ENCODE data around the gene AMT.
A peak's percentile ranks its signal among the peaks of the same experiment; 100 is the strongest.
"Not testable (repeated sequence)": the region's sequence is repeated elsewhere in the genome, so short reads cannot be mapped to it uniquely, and the experiment has no call there.

Gene AMT

GRCh38 chr3:49411535-49411967, 10.7 kb downstream of the AMT start:
- TF ChIP-seq MYC (IDR thresholded peaks at IDR 0.05; ENCODE audit: low read depth, low read length) (no peak), MAX (IDR thresholded peaks at IDR 0.05; ENCODE audit: low read depth, low read length) (no peak), CTCF (IDR thresholded peaks at IDR 0.05; ENCODE audit: low read depth, low read length) (no peak), POLR2A (IDR thresholded peaks at IDR 0.05; ENCODE audit: extremely low read depth, insufficient read length) (no peak)
- DNase-seq (ENCODE audit: low read depth) = peak; percentile 74
- peak overlapping the region; percentile 100 for H3K4me3 ChIP-seq (ENCODE audit: low read depth, low read length)

DNA sequence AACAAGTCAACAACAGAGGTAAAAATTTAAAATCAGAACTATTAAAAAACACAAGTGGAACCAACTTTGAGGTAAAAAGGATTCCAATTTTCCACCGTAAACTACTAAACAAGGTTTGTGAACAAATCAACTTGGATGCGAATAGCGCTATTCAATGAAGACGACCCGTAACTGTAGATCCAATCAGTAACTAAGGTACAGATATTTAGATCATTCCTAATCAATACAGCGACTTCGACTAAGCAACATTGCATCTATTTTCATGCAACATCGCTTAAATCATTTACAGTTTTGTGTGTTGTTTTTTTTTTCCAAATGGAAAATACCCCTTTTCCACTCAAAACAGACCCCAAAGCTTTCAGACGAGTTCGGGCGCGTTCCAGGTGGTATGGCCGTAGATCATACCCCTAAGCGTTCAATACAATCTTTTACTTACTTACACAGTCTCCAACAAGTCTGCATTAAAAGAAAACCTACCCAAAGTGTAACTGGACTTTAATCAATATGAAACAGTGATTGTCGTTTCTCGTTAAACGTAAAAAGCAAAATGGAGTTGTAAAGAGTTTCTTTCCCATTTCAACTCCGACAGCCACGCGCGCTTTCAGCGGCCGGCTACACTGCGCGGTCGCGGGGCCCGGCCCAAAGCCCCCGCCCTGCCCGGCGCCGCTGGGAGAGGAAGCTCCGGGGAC, 11.3 kb downstream of the AMT start:
- no peak for DNase-seq (ENCODE audit: low read depth)
- peak overlapping the region; percentile 100 for H3K4me3 ChIP-seq (ENCODE audit: low read depth, low read length)
- TF ChIP-seq CTCF (IDR thresholded peaks at IDR 0.05; ENCODE audit: low read depth, low read length) = no peak
- TF ChIP-seq POLR2A (IDR thresholded peaks at IDR 0.05; ENCODE audit: extremely low read depth, insufficient read length) = no peak
- TF ChIP-seq MYC (IDR thresholded peaks at IDR 0.05; ENCODE audit: low read depth, low read length) = no peak
- TF ChIP-seq MAX (IDR thresholded peaks at IDR 0.05; ENCODE audit: low read depth, low read length) = no peak

DNA sequence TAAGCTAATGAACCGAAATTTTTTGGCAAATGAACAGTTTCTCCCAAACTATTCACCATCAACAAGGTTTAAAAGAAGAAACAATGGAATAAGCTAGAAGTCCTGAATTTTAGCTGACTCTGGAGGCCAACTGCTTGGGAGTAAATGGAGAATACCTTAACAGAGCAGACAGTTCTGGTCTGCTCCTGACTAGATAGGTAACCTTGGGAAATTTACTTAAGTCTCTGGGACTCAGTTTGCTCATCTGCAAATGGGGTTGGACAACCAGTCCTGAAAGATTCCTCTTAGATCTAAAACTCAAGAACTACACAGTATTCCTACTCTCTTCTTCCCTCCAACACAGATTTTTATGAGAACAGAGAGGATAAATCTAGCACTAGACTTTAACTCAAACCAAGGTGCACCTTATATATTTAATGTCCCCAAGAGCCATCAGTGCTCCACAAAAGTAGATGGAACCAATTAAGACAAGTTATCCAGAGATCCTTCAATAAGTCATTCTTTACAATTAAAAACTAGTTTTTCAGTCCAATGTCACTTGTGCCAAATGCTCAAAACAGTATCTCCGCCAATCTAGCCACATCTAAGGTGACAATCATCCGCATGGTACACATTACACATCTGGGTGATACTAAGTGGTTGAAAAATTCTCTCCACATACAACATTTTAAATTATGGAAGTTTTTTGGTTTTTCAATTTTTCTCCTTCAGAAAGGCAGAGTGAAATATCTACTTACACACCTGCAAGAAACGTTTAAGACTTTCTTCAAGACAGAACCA, 12.0 kb downstream of the AMT start:
- no peak for DNase-seq (ENCODE audit: low read depth)
- H3K4me3 ChIP-seq (ENCODE audit: low read depth, low read length) = peak overlapping the region; percentile 100
- TF ChIP-seq MYC (IDR thresholded peaks at IDR 0.05; ENCODE audit: low read depth, low read length) = no peak
- TF ChIP-seq MAX (IDR thresholded peaks at IDR 0.05; ENCODE audit: low read depth, low read length) = no peak
- TF ChIP-seq CTCF (IDR thresholded peaks at IDR 0.05; ENCODE audit: low read depth, low read length) = no peak
- no peak for TF ChIP-seq POLR2A (IDR thresholded peaks at IDR 0.05; ENCODE audit: extremely low read depth, insufficient read length)

GRCh38 chr3:49406571-49407565, 15.4 kb downstream of the AMT start:
- peak overlapping the region; percentile 25 for H3K4me3 ChIP-seq (ENCODE audit: low read depth, low read length)
- TF ChIP-seq MYC (IDR thresholded peaks at IDR 0.05; ENCODE audit: low read depth, low read length) (no peak), POLR2A (IDR thresholded peaks at IDR 0.05; ENCODE audit: extremely low read depth, insufficient read length) (no peak), MAX (IDR thresholded peaks at IDR 0.05; ENCODE audit: low read depth, low read length) (no peak), CTCF (IDR thresholded peaks at IDR 0.05; ENCODE audit: low read depth, low read length) (no peak)

DNA sequence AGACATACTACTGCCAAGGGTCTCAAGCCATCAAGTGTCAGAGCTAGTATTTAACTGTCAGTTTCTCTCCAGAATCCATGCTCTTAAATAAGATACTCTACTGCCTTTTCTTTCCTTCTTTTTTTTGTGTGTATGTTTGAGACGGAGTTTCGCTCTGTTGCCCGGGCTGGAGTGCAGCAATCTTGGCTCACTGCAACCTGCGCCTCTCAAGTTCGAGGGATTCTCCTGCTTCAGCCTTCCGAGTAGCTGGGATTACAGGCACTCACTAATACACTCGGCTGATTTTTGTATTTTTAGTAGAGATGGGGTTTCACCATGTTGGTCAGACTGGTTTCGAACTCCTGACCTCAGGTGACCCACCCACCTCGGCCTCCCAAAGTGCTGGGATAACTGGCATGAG, 16.7 kb downstream of the AMT start:
- not testable (repeated sequence) for DNase-seq (ENCODE audit: low read depth)

More at GRCh38 chr3:49406571-49407565, 15.4 kb downstream of the AMT start:
- DNase-seq (ENCODE audit: low read depth) = no peak

More for the DNA sequence above, 16.7 kb downstream of the AMT start:
- not testable (repeated sequence) for H3K4me3 ChIP-seq (ENCODE audit: low read depth, low read length)
